Heart left ventricle (tissue), 13 donors: Measurements from ENCODE around the gene PRR27.

Experiments
- CTCF ChIP-seq, 12 donors: fragments of 200-600 bp; sonication (generic) in 4 of 12; IDR thresholded peaks; one replicate each; pipeline versions ENCODE4 v1.5.0 to v1.8.0; 2018 to 2022; ENCODE audit warnings: antibody characterized with exemption in 12 of 12, mild to moderate bottlenecking in 5 of 12
- POLR2A ChIP-seq, 2 donors: fragments of 450-650 bp; IDR thresholded peaks; one replicate each; pipeline ENCODE4 v1.6.1; 2017; ENCODE audit warnings: antibody characterized with exemption in 2 of 2, mild to moderate bottlenecking in 2 of 2, moderate library complexity in 2 of 2
- donor health status: ischemic (EF 13 %, LVEDD 7.1; RV severe dilation, severe dysfunction).
- donor health status: DM: no; HTN: yes; CAD: no.
- donor health status: DM: no; HTN: no; CAD: no.
- donor health status: ischemic (EF 25% LVEDD 6.9; RV normal size, moderate dysfunction).
- donor health status: ischemic (EF 25% LVEDD 5.7; RV mildly dilated, moderate dysfunction).
- donor health status: ischemic (EF 35%, LVEDD 5.7; RV mildly dilated, moderate dysfunction).
- donor health status: nonischemic (EF 11% LVEDD 7.7; RV severe dilation, severe dysfunction).
- donor health status: DM: yes; HTN: yes; CAD: no.
- donor health status: PGD.
- donor health status: ischemic (EF 29% LVEDD 5.4; RV normal size, mild dysfunction).
- donor health status: nonischemic (EF 23%, LVEDD 6.1; RV moderate dilation, normal function).

DNA sequence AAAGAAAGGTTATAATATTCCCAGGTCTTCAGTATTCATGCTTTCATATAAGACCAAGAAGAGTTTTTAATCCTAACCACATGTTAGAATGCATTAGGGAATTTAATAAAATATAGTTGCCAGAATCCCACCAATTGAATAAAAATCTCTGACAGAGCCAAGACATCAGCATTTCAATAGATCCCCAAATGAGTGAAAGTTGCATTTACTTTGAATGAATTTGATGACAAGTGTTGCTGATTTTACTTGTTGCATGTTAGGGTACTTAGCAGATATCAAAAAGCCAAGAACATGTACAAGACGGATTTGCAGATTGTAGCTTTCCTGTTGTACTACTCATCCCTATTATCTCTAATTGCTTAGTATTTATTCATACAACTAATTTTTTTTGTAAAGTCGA is 39.9 kb upstream of the PRR27 start:
- no peak for TF ChIP-seq CTCF (IDR thresholded peaks at IDR 0.05)
- TF ChIP-seq POLR2A (IDR thresholded peaks at IDR 0.05) = no peak
